ENCODE measurements around the gene CRIM1. TPM values are rescaled to one million over a fixed set of nuclear protein-coding genes. Genes with fewer than 3 reads are reported as not detected.

The CRIM1 gene
- total RNA-seq, 2 donors from 2014 or later: 217 to 465 TPM

- H3K27me3 ChIP-seq (replicated peaks; ENCODE audit: insufficient read depth): no peaks in the 10 kb centered on the region
- no peak for DNase-seq (ENCODE audit: low spot score)
- H3K4me1 ChIP-seq (ENCODE audit: control insufficient read depth in 1 of 2, low read depth in 2 of 2): no peaks in the 10 kb centered on the region
- ATAC-seq (ENCODE audit: insufficient number of reproducible peaks, low FRiP score, low read depth): no peak
- TF ChIP-seq, protein P1, sequence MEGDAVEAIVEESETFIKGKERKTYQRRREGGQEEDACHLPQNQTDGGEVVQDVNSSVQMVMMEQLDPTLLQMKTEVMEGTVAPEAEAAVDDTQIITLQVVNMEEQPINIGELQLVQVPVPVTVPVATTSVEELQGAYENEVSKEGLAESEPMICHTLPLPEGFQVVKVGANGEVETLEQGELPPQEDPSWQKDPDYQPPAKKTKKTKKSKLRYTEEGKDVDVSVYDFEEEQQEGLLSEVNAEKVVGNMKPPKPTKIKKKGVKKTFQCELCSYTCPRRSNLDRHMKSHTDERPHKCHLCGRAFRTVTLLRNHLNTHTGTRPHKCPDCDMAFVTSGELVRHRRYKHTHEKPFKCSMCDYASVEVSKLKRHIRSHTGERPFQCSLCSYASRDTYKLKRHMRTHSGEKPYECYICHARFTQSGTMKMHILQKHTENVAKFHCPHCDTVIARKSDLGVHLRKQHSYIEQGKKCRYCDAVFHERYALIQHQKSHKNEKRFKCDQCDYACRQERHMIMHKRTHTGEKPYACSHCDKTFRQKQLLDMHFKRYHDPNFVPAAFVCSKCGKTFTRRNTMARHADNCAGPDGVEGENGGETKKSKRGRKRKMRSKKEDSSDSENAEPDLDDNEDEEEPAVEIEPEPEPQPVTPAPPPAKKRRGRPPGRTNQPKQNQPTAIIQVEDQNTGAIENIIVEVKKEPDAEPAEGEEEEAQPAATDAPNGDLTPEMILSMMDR (IDR thresholded peaks at IDR 0.05): no peak
- no peaks in the 10 kb centered on the region for H3K9me3 ChIP-seq
- H3K4me3 ChIP-seq: no peak overlapping the region
- peaks cover 12% of the 10 kb centered on the region for H3K36me3 ChIP-seq
- no peak overlapping the region for H3K27ac ChIP-seq
These were observed 228.7 kb downstream of the CRIM1 start for GRCh38 chr2:36584148-36584794.

- Histone ChIP-seq H3K27me3 (replicated peaks; ENCODE audit: insufficient read depth) (no peaks in the 10 kb centered on the region), H3K36me3 (no peaks in the 10 kb centered on the region), H3K4me1 (ENCODE audit: control insufficient read depth in 1 of 2, low read depth in 2 of 2) (no peaks in the 10 kb centered on the region), H3K27ac (no peak overlapping the region), H3K9me3 (no peaks in the 10 kb centered on the region), H3K4me3 (no peak overlapping the region)
- TF ChIP-seq, protein P1 (IDR thresholded peaks at IDR 0.05): no peak
- DNase-seq (ENCODE audit: low spot score): no peak
- ATAC-seq (ENCODE audit: insufficient number of reproducible peaks, low FRiP score, low read depth): no peak
These were observed 231.1 kb downstream of the CRIM1 start for GRCh38 chr2:36586672-36587071.

DNA sequence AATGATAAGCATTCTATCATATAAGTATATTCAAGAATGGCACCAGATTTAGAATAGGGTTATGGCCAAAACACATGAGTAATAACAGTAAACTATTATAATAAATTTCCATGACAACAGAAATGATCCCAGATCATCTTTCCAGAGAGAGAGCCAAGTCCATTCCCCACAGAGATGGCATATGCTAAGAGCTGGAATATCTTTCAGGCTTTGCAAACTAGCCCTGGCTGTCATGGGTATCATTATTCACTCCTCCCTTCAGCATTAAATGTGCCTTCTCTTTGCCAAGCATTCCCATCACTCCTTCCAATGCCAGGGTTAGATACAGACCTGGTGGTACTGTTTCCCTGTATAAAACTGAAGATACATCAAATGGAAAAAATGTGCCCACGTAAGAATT is 231.5 kb downstream of the CRIM1 start:
- TF ChIP-seq, protein P1 (IDR thresholded peaks at IDR 0.05): no peak
- H3K4me1 ChIP-seq (ENCODE audit: control insufficient read depth in 1 of 2, low read depth in 2 of 2): no peaks in the 10 kb centered on the region
- H3K9me3 ChIP-seq: no peaks in the 10 kb centered on the region
- H3K4me3 ChIP-seq: no peak overlapping the region
- H3K27ac ChIP-seq: no peak overlapping the region
- H3K27me3 ChIP-seq (replicated peaks; ENCODE audit: insufficient read depth): no peaks in the 10 kb centered on the region
- ATAC-seq (ENCODE audit: insufficient number of reproducible peaks, low FRiP score, low read depth) (no peak), DNase-seq (ENCODE audit: low spot score) (no peak)
- H3K36me3 ChIP-seq: no peaks in the 10 kb centered on the region

DNA sequence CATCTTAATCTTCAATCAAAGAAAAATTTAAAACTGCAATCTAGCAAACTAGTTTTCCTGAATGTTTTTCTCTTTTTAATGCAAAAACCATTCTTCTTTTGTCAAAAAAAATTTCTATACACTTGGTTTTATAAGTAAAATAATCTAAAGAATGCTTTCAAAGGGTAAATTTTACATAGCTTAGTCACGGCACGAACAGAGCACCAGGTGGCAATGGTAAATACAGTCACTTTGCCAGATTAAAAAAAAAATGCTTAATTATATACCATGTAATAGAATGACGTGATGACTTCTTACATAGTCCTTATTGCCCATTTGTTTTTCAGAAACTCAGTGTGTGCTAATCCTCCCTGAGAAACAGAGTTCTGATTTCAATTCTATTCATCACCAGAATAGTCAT is 232.0 kb downstream of the CRIM1 start:
- TF ChIP-seq, protein P1 (IDR thresholded peaks at IDR 0.05): no peak
- ATAC-seq (ENCODE audit: insufficient number of reproducible peaks, low FRiP score, low read depth) (no peak), DNase-seq (ENCODE audit: low spot score) (no peak)
- Histone ChIP-seq H3K36me3 (no peaks in the 10 kb centered on the region), H3K4me1 (ENCODE audit: control insufficient read depth in 1 of 2, low read depth in 2 of 2) (no peaks in the 10 kb centered on the region), H3K4me3 (no peak overlapping the region), H3K9me3 (no peaks in the 10 kb centered on the region), H3K27ac (no peak overlapping the region), H3K27me3 (replicated peaks; ENCODE audit: insufficient read depth) (no peaks in the 10 kb centered on the region)

GRCh38 chr2:36589230-36589630 is 233.7 kb downstream of the CRIM1 start:
- no peak overlapping the region for H3K4me3 ChIP-seq
- H3K27ac ChIP-seq: no peak overlapping the region
- DNase-seq (ENCODE audit: low spot score) (no peak), ATAC-seq (ENCODE audit: insufficient number of reproducible peaks, low FRiP score, low read depth) (no peak)
- no peaks in the 10 kb centered on the region for H3K36me3 ChIP-seq
- H3K9me3 ChIP-seq: no peaks in the 10 kb centered on the region
- no peaks in the 10 kb centered on the region for H3K27me3 ChIP-seq (replicated peaks; ENCODE audit: insufficient read depth)
- H3K4me1 ChIP-seq (ENCODE audit: control insufficient read depth in 1 of 2, low read depth in 2 of 2): no peaks in the 10 kb centered on the region
- TF ChIP-seq, protein P1 (IDR thresholded peaks at IDR 0.05): no peak

Data from thoracic aorta (tissue), 2 donors.